Body of pancreas (tissue), 4 donors: ENCODE measurements around the gene FLCN. TPM values are rescaled to one million over a fixed set of nuclear protein-coding genes. Genes with fewer than 3 reads are reported as not detected.

Source experiments
- ATAC-seq: fragments of 150-250 bp; one replicate; pipeline ENCODE4 v1.9.1; 2016
- DNase-seq, 4 donors: peaks; one replicate each; pipeline ENCODE4 v3.0.0-alpha.2; 2019
- H3K27ac ChIP-seq, 4 donors: fragments of 200-600 bp; sonication (generic); 1 replicate in 3 of 4; 2 replicates in 1 of 4; pipeline versions ENCODE4 v1.5.1 to v1.6.1; 2016 to 2019; ENCODE audit warnings: mild to moderate bottlenecking in 1 of 4, mixed read lengths in 1 of 4, moderate library complexity in 1 of 4
- H3K27me3 ChIP-seq, 2 donors: fragments of 200-600 bp; sonication (generic); one replicate each; pipeline ENCODE4 v1.6.0; 2016; ENCODE audit warnings: mild to moderate bottlenecking in 1 of 2
- H3K36me3 ChIP-seq, 2 donors: fragments of 200-600 bp; sonication (generic); replicated peaks in 1 of 2; 2 replicates each; pipeline ENCODE4 v1.5.1; 2016; ENCODE audit warnings: low read depth in 2 of 2; ENCODE audit not compliant: insufficient read depth in 1 of 2
- H3K4me1 ChIP-seq: fragments of 200-600 bp; sonication (generic); one replicate; pipeline ENCODE4 v1.6.0; 2016
- H3K4me3 ChIP-seq, 2 donors: fragments of 200-600 bp; sonication (generic); 1 replicate in 1 of 2; 2 replicates in 1 of 2; pipeline ENCODE4 v1.5.1; 2016 to 2019
- H3K9me3 ChIP-seq, 3 donors: fragments of 200-600 bp; sonication (generic); 1 replicate in 2 of 3; 2 replicates in 1 of 3; pipeline ENCODE4 v1.5.1; 2016
- CTCF ChIP-seq, 7 experiments: fragments of 450-650 bp in 4 of 7; fragments of 200-600 bp in 3 of 7; sonication (generic) in 3 of 7; IDR thresholded peaks; one replicate each; pipeline ENCODE4 v1.5.1; 2016 to 2019; ENCODE audit warnings: antibody characterized with exemption in 7 of 7
- POLR2A ChIP-seq, 3 donors: fragments of 450-650 bp; IDR thresholded peaks; one replicate each; pipeline ENCODE4 v1.6.1; 2016; ENCODE audit warnings: antibody characterized with exemption in 3 of 3, mild to moderate bottlenecking in 2 of 3
- WGBS, 2 donors: methylation state at CpG; one replicate each; pipeline ENCODE4 v1.1.5; 2017; 5-methylcytosine and 5-hydroxymethylcytosine counted together
- intact Hi-C: fragments of 100-400 bp; cut with DNase I; formaldehyde crosslinking; loops from one replicate; pipeline ENCODE4 v1.15.1; 2023
- total RNA-seq, 2 donors: library from RNA; depleted of rRNA; stranded (reverse); fragments of >200 nt; gene quantifications; one replicate each; pipeline ENCODE4 v1.1.0, GENCODE V29; 2016

The FLCN gene
- total RNA-seq, 2 donors from 2014 or later: 35.8 to 64.3 TPM

GRCh38 chr17:17180141-17180603 is 56.8 kb downstream of the FLCN start:
- TF ChIP-seq POLR2A (IDR thresholded peaks at IDR 0.05): no peak
- TF ChIP-seq CTCF (IDR thresholded peaks at IDR 0.05): no peak
- peaks cover 14 to 38% of the 10 kb centered on the region in 2 donors for H3K36me3 ChIP-seq
- no peaks in the 10 kb centered on the region for H3K9me3 ChIP-seq
- DNase-seq (no peak), ATAC-seq (no peak)
- H3K27me3 ChIP-seq: no peaks in the 10 kb centered on the region
- intact Hi-C loops: no loop called here
- no peak overlapping the region for H3K4me3 ChIP-seq
- WGBS, 2 donors: 94 to 100% methylated on average over 3 to 9 of the region's 9 CpGs
- H3K27ac ChIP-seq: no peak overlapping the region
- H3K4me1 ChIP-seq: peaks cover 2% of the 10 kb centered on the region

GRCh38 chr17:17179371-17179827 is 57.6 kb downstream of the FLCN start:
- Histone ChIP-seq H3K27ac (no peak overlapping the region), H3K27me3 (no peaks in the 10 kb centered on the region), H3K4me3 (no peak overlapping the region), H3K36me3 (peaks cover 14 to 40% of the 10 kb centered on the region in 2 donors), H3K9me3 (no peaks in the 10 kb centered on the region), H3K4me1 (no peaks in the 10 kb centered on the region)
- DNase-seq: no peak
- intact Hi-C loops: no loop called here
- ATAC-seq: no peak
- TF ChIP-seq CTCF (IDR thresholded peaks at IDR 0.05): no peak
- no peak for TF ChIP-seq POLR2A (IDR thresholded peaks at IDR 0.05)
- 91 to 100% methylated on average over 2 of the region's 2 CpGs for WGBS, 2 donors

- no peak for TF ChIP-seq CTCF (IDR thresholded peaks at IDR 0.05)
- no peak for TF ChIP-seq POLR2A (IDR thresholded peaks at IDR 0.05)
- DNase-seq (no peak), ATAC-seq (no peak)
- Histone ChIP-seq H3K27me3 (no peaks in the 10 kb centered on the region), H3K4me1 (peaks cover 5% of the 10 kb centered on the region), H3K27ac (no peak overlapping the region), H3K9me3 (no peaks in the 10 kb centered on the region), H3K36me3 (peaks cover 20 to 40% of the 10 kb centered on the region in 2 donors), H3K4me3 (no peak overlapping the region)
- WGBS, 2 donors: 93 to 94% methylated on average over 12 of the region's 12 CpGs
- intact Hi-C loops: no loop called here
Observed at GRCh38 chr17:17177176-17177575, 59.8 kb downstream of the FLCN start.

- WGBS, 2 donors: 95 to 97% methylated on average over 12 of the region's 12 CpGs
- Histone ChIP-seq H3K4me1 (peaks cover 5% of the 10 kb centered on the region), H3K27ac (no peak overlapping the region), H3K27me3 (no peaks in the 10 kb centered on the region), H3K9me3 (no peaks in the 10 kb centered on the region), H3K36me3 (peaks cover 19 to 44% of the 10 kb centered on the region in 2 donors), H3K4me3 (no peak overlapping the region)
- DNase-seq: no peak
- ATAC-seq: no peak
- TF ChIP-seq POLR2A (IDR thresholded peaks at IDR 0.05): no peak
- no peak for TF ChIP-seq CTCF (IDR thresholded peaks at IDR 0.05)
- intact Hi-C loops: no loop called here
Observed at GRCh38 chr17:17176341-17176740, 60.6 kb downstream of the FLCN start.

GRCh38 chr17:17175917-17176316 is 61.1 kb downstream of the FLCN start:
- Histone ChIP-seq H3K27ac (no peak overlapping the region), H3K27me3 (no peaks in the 10 kb centered on the region), H3K4me3 (no peak overlapping the region), H3K36me3 (peaks cover 15 to 44% of the 10 kb centered on the region in 2 donors), H3K9me3 (no peaks in the 10 kb centered on the region), H3K4me1 (peaks cover 5% of the 10 kb centered on the region)
- ATAC-seq: no peak
- WGBS, 2 donors: 74 to 79% methylated on average over 6 to 12 of the region's 12 CpGs
- TF ChIP-seq CTCF (IDR thresholded peaks at IDR 0.05) (no peak), POLR2A (IDR thresholded peaks at IDR 0.05) (no peak)
- intact Hi-C loops: no loop called here
- no peak for DNase-seq
